Measurements from ENCODE around the gene ESPNL.

GRCh38 chr2:238126338-238126737 is 26.2 kb downstream of the ESPNL start:
- TF ChIP-seq GATA3 (IDR thresholded peaks at IDR 0.05; ENCODE audit: low read depth, low read length) (no peak), GATA2 (IDR thresholded peaks at IDR 0.05; ENCODE audit: low read depth, low read length) (no peak)
